HG03565 (cell line): ENCODE data around the gene C19orf67.

Experiments
- ATAC-seq: cut with Tn5 transposase; IDR thresholded peaks from one replicate; pipeline ENCODE4 v1.9.1; 2021; ENCODE audit warnings: mild to moderate bottlenecking, moderate library complexity; ENCODE audit not compliant: unreplicated experiment

Gene C19orf67

GRCh38 chr19:14085309-14085995 is at the start of gene C19orf67:
C19orf67 (minus strand) TSS chr19:14085783; CDS start chr19:14085627, 156 bp downstream.
- ATAC-seq, result no peak

GRCh38 chr19:14135355-14135754 is 49.8 kb upstream of the C19orf67 start:
- no peak for ATAC-seq

- no peak for ATAC-seq
These were observed 42.4 kb upstream of the C19orf67 start for GRCh38 chr19:14127929-14128509.

GRCh38 chr19:14127176-14127575 is 41.6 kb upstream of the C19orf67 start:
- ATAC-seq, result no peak

GRCh38 chr19:14122924-14123323 is 37.3 kb upstream of the C19orf67 start:
- no peak for ATAC-seq

- ATAC-seq, result no peak
These were observed 34.9 kb upstream of the C19orf67 start for GRCh38 chr19:14120497-14120780.

GRCh38 chr19:14119644-14120496 is 34.3 kb upstream of the C19orf67 start:
- no peak for ATAC-seq

- no peak for ATAC-seq
These were observed 33.6 kb upstream of the C19orf67 start for GRCh38 chr19:14119146-14119545.

- ATAC-seq, result peak; percentile 28
These were observed 32.8 kb upstream of the C19orf67 start for GRCh38 chr19:14118165-14119051.

- peak; percentile 85 for ATAC-seq
These were observed 32.1 kb upstream of the C19orf67 start, which contains the start of gene PRKACA for GRCh38 chr19:14117668-14118164. PRKACA (minus strand) TSS chr19:14117762; CDS start chr19:14117547, 215 bp downstream.

- peak; percentile 1 for ATAC-seq
These were observed 31.5 kb upstream of the C19orf67 start for GRCh38 chr19:14116918-14117578.

GRCh38 chr19:14116525-14116917 is 30.9 kb upstream of the C19orf67 start:
- ATAC-seq, result no peak

- ATAC-seq, result no peak
These were observed 30.2 kb upstream of the C19orf67 start for GRCh38 chr19:14115756-14116155.

- ATAC-seq, result no peak
These were observed 29.3 kb upstream of the C19orf67 start for GRCh38 chr19:14114854-14115253.

- ATAC-seq, result no peak
These were observed 28.9 kb upstream of the C19orf67 start for GRCh38 chr19:14114439-14114838.

- ATAC-seq, result no peak
These were observed 28.3 kb upstream of the C19orf67 start for GRCh38 chr19:14113762-14114414.

GRCh38 chr19:14112809-14113385 is 27.3 kb upstream of the C19orf67 start:
- ATAC-seq, result no peak

GRCh38 chr19:14112051-14112808 is 26.6 kb upstream of the C19orf67 start:
- no peak for ATAC-seq

- ATAC-seq, result no peak
These were observed 25.9 kb upstream of the C19orf67 start for GRCh38 chr19:14111486-14111885.
